Femur (tissue), 1 donor: ENCODE data around the gene ATP2B3.

Experiments used
- DNase-seq: peaks from one replicate; pipeline ENCODE4 v3.0.0-alpha.2; 2017

Gene ATP2B3

GRCh38 chrX:153517423-153517822, at the start of gene ATP2B3:
TSS of gene ATP2B3 (plus strand) at chrX:153517642. CDS start at chrX:153536248, 18,606 bp downstream.
- no peak for DNase-seq

- DNase-seq: peak; percentile 53
Observed at GRCh38 chrX:153468008-153468580, 49.3 kb upstream of the ATP2B3 start.

- DNase-seq: peak; percentile 59
Observed at GRCh38 chrX:153469811-153470410, 47.5 kb upstream of the ATP2B3 start.

GRCh38 chrX:153470411-153471363, 46.8 kb upstream of the ATP2B3 start, which contains the start of gene HAUS7:
TSS of gene HAUS7 (minus strand) at chrX:153470576. CDS start at chrX:153470557, 19 bp downstream.
- peak; percentile 96 for DNase-seq

GRCh38 chrX:153471663-153472280, 45.7 kb upstream of the ATP2B3 start:
- DNase-seq: no peak

- DNase-seq: no peak
Observed at GRCh38 chrX:153473126-153473525, 44.3 kb upstream of the ATP2B3 start.

GRCh38 chrX:153474266-153474665, 43.2 kb upstream of the ATP2B3 start:
- DNase-seq: no peak

- peak; percentile 85 for DNase-seq
Observed at GRCh38 chrX:153474718-153475117, 42.7 kb upstream of the ATP2B3 start.

- DNase-seq: no peak
Observed at GRCh38 chrX:153475271-153475670, 42.2 kb upstream of the ATP2B3 start.

- no peak for DNase-seq
Observed at GRCh38 chrX:153475751-153476281, 41.6 kb upstream of the ATP2B3 start.

GRCh38 chrX:153476666-153477363, 40.6 kb upstream of the ATP2B3 start:
- peak; percentile 89 for DNase-seq

GRCh38 chrX:153477364-153477857, 40.0 kb upstream of the ATP2B3 start:
- DNase-seq: no peak

- DNase-seq: peak; percentile 71
Observed at GRCh38 chrX:153477901-153478300, 39.5 kb upstream of the ATP2B3 start.

- DNase-seq: no peak
Observed at GRCh38 chrX:153478746-153479145, 38.7 kb upstream of the ATP2B3 start.

GRCh38 chrX:153481043-153481442, 36.4 kb upstream of the ATP2B3 start:
- DNase-seq: no peak

- no peak for DNase-seq
Observed at GRCh38 chrX:153482376-153483015, 34.9 kb upstream of the ATP2B3 start.

- DNase-seq: no peak
Observed at GRCh38 chrX:153485396-153486080, 31.9 kb upstream of the ATP2B3 start.

GRCh38 chrX:153486171-153486570, 31.3 kb upstream of the ATP2B3 start:
- DNase-seq: no peak

GRCh38 chrX:153487590-153488071, 29.8 kb upstream of the ATP2B3 start:
- no peak for DNase-seq

- no peak for DNase-seq
Observed at GRCh38 chrX:153488231-153488914, 29.1 kb upstream of the ATP2B3 start.
